Trophoblast cell (in vitro differentiated cells and primary cell): ENCODE data around the gene REC8.

ENCODE experiments used
- DNase-seq, 2 donors: peaks; one replicate each; pipeline ENCODE4 v3.0.0-alpha.2; 2016
- H2AFZ ChIP-seq: 2 replicates; pipeline ENCODE4 v1.6.1; 2013; ENCODE audit warnings: low read length, moderate library complexity, mild to moderate bottlenecking; ENCODE audit not compliant: insufficient read depth, poor library complexity
- H2AK5ac ChIP-seq: 2 replicates; pipeline ENCODE4 v1.6.1; 2013; ENCODE audit warnings: mild to moderate bottlenecking, low read length
- H2BK120ac ChIP-seq: 2 replicates; pipeline ENCODE4 v1.6.1; 2013; ENCODE audit warnings: low read length, mild to moderate bottlenecking, moderate library complexity; ENCODE audit not compliant: insufficient read depth, poor library complexity
- H2BK12ac ChIP-seq: 2 replicates; pipeline ENCODE4 v1.6.1; 2013; ENCODE audit warnings: mild to moderate bottlenecking, low read length, moderate library complexity
- H2BK5ac ChIP-seq: 2 replicates; pipeline ENCODE4 v1.6.1; 2013; ENCODE audit warnings: low read length, low read depth, moderate library complexity, mild to moderate bottlenecking; ENCODE audit not compliant: poor library complexity
- H3K14ac ChIP-seq: 2 replicates; pipeline ENCODE4 v1.6.1; 2013; ENCODE audit warnings: mild to moderate bottlenecking, low read length
- H3K18ac ChIP-seq: 2 replicates; pipeline ENCODE4 v1.6.1; 2013; ENCODE audit warnings: mild to moderate bottlenecking, low read length
- H3K23ac ChIP-seq: 2 replicates; pipeline ENCODE4 v1.6.1; 2013; ENCODE audit warnings: low read length
- H3K27ac ChIP-seq: 2 replicates; pipeline ENCODE4 v1.5.1; 2013; ENCODE audit warnings: low read depth, mild to moderate bottlenecking, inconsistent platforms, low read length, moderate library complexity
- H3K27me3 ChIP-seq: 2 replicates; pipeline ENCODE4 v1.6.1; 2013; ENCODE audit warnings: inconsistent platforms, mild to moderate bottlenecking, low read length, moderate library complexity; ENCODE audit not compliant: insufficient read depth
- H3K36me3 ChIP-seq, 2 experiments: 1 replicate in 1 of 2; 2 replicates in 1 of 2; pipeline ENCODE4 v1.6.1; 2013; ENCODE audit warnings: low read length in 2 of 2, mild to moderate bottlenecking in 2 of 2, moderate library complexity in 1 of 2; ENCODE audit not compliant: insufficient read depth in 2 of 2, control insufficient read depth in 1 of 2
- H3K4ac ChIP-seq: 2 replicates; pipeline ENCODE4 v1.6.1; 2013; ENCODE audit warnings: low read depth, mild to moderate bottlenecking, low read length, moderate library complexity
- H3K4me1 ChIP-seq, 2 experiments: 1 replicate in 1 of 2; 2 replicates in 1 of 2; pipeline ENCODE4 v1.6.1; 2013; ENCODE audit warnings: low read length in 2 of 2, mild to moderate bottlenecking in 2 of 2, moderate library complexity in 1 of 2; ENCODE audit not compliant: insufficient read depth in 2 of 2, control insufficient read depth in 1 of 2
- H3K4me2 ChIP-seq: 2 replicates; pipeline ENCODE4 v1.6.1; 2013; ENCODE audit warnings: inconsistent platforms, mild to moderate bottlenecking, low read length, moderate library complexity
- H3K4me3 ChIP-seq: 2 replicates; pipeline ENCODE4 v1.5.1; 2013; ENCODE audit warnings: mild to moderate bottlenecking, low read depth, low read length, inconsistent platforms
- H3K79me1 ChIP-seq: one replicate; pipeline ENCODE4 v1.6.1; 2013; ENCODE audit warnings: low read length
- H3K79me2 ChIP-seq: 2 replicates; pipeline ENCODE4 v1.6.1; 2013; ENCODE audit warnings: low read length, mild to moderate bottlenecking; ENCODE audit not compliant: control insufficient read depth, insufficient read depth, poor library complexity
- H3K9ac ChIP-seq: 2 replicates; pipeline ENCODE4 v1.6.1; 2013; ENCODE audit warnings: mild to moderate bottlenecking, low read length
- H3K9me3 ChIP-seq: 2 replicates; pipeline ENCODE4 v1.6.1; 2013; ENCODE audit warnings: low read depth, mild to moderate bottlenecking, control low read depth, inconsistent platforms, low read length; ENCODE audit not compliant: insufficient read depth
- H4K12ac ChIP-seq: 2 replicates; pipeline ENCODE4 v1.6.1; 2013; ENCODE audit warnings: low read depth, mild to moderate bottlenecking, low read length, moderate library complexity
- H4K8ac ChIP-seq: 2 replicates; pipeline ENCODE4 v1.6.1; 2013; ENCODE audit warnings: low read depth, mild to moderate bottlenecking, low read length, moderate library complexity
- H4K91ac ChIP-seq: one replicate; pipeline ENCODE4 v1.6.1; 2013; ENCODE audit warnings: low read depth, mild to moderate bottlenecking, low read length, moderate library complexity
- WGBS: extraction: QIAGEN DNeasy Blood & Tissue Kit; methylation state at CpG from one replicate; pipeline ENCODE4 v1.1.7; 2013; ENCODE audit warnings: missing lambda C conversion rate; ENCODE audit not compliant: insufficient read length, insufficient coverage; ENCODE audit errors: extremely low coverage; 5-methylcytosine and 5-hydroxymethylcytosine counted together

Gene REC8

GRCh38 chr14:24181371-24182077 is 9.6 kb downstream of the REC8 start:
- Histone ChIP-seq H3K4me3 (no peak overlapping the region), H3K9me3 (no peaks in the 10 kb centered on the region), H3K4me1 (no peaks in the 10 kb centered on the region), H4K91ac (no peak overlapping the region), H3K4me2 (no peak overlapping the region), H3K9ac (no peak overlapping the region), H4K8ac (no peak overlapping the region), H3K79me2 (no peaks in the 10 kb centered on the region), H2BK12ac (no peak overlapping the region), H3K27me3 (no peaks in the 10 kb centered on the region), H2AFZ (no peak overlapping the region), H3K23ac (no peak overlapping the region), H2BK5ac (no peak overlapping the region), H3K36me3 (peaks cover 88 to 97% of the 10 kb centered on the region in 2 experiments), H2AK5ac (no peak overlapping the region), H2BK120ac (no peak overlapping the region), H3K27ac (no peak overlapping the region), H3K79me1 (no peaks in the 10 kb centered on the region), H3K18ac (no peak overlapping the region), H3K4ac (no peak overlapping the region), H3K14ac (no peak overlapping the region), H4K12ac (no peak overlapping the region)
- DNase-seq: no peak
- no CpG with 5 or more reads among the region's 19 CpGs for WGBS

GRCh38 chr14:24182110-24182882 is 10.4 kb downstream of the REC8 start:
- H3K9me3 ChIP-seq: no peaks in the 10 kb centered on the region
- no peaks in the 10 kb centered on the region for H3K27me3 ChIP-seq
- H3K36me3 ChIP-seq: peaks cover 86 to 97% of the 10 kb centered on the region in 2 experiments
- H2BK5ac ChIP-seq: no peak overlapping the region
- no peak overlapping the region for H4K8ac ChIP-seq
- no peak overlapping the region for H3K18ac ChIP-seq
- H3K4me1 ChIP-seq: no peaks in the 10 kb centered on the region
- H3K27ac ChIP-seq: no peak overlapping the region
- H3K4me3 ChIP-seq: no peak overlapping the region
- no peak overlapping the region for H2BK120ac ChIP-seq
- H2AK5ac ChIP-seq: no peak overlapping the region
- H3K79me2 ChIP-seq: no peaks in the 10 kb centered on the region
- H3K14ac ChIP-seq: no peak overlapping the region
- no peak overlapping the region for H3K4me2 ChIP-seq
- no peak overlapping the region for H2AFZ ChIP-seq
- no peak overlapping the region for H3K23ac ChIP-seq
- H4K91ac ChIP-seq: no peak overlapping the region
- no peak overlapping the region for H3K9ac ChIP-seq
- no peak overlapping the region for H2BK12ac ChIP-seq
- WGBS: no CpG with 5 or more reads among the region's 14 CpGs
- DNase-seq: no peak
- H3K4ac ChIP-seq: no peak overlapping the region
- H3K79me1 ChIP-seq: no peaks in the 10 kb centered on the region
- no peak overlapping the region for H4K12ac ChIP-seq

GRCh38 chr14:24183014-24183481 is 11.2 kb downstream of the REC8 start:
- H3K27ac ChIP-seq: no peak overlapping the region
- no peak overlapping the region for H3K9ac ChIP-seq
- H3K36me3 ChIP-seq: peaks cover 80 to 91% of the 10 kb centered on the region in 2 experiments
- no peaks in the 10 kb centered on the region for H3K9me3 ChIP-seq
- no peak overlapping the region for H2BK12ac ChIP-seq
- H3K23ac ChIP-seq: no peak overlapping the region
- H2BK120ac ChIP-seq: no peak overlapping the region
- H4K91ac ChIP-seq: no peak overlapping the region
- H4K12ac ChIP-seq: no peak overlapping the region
- H3K79me1 ChIP-seq: no peaks in the 10 kb centered on the region
- no peak overlapping the region for H4K8ac ChIP-seq
- H3K4ac ChIP-seq: no peak overlapping the region
- no peak overlapping the region for H2BK5ac ChIP-seq
- no peak overlapping the region for H3K18ac ChIP-seq
- DNase-seq: no peak
- peaks cover 0 to 2% of the 10 kb centered on the region in 2 experiments for H3K4me1 ChIP-seq
- no CpG with 5 or more reads among the region's 15 CpGs for WGBS
- no peak overlapping the region for H3K4me2 ChIP-seq
- H2AK5ac ChIP-seq: no peak overlapping the region
- no peak overlapping the region for H2AFZ ChIP-seq
- H3K79me2 ChIP-seq: no peaks in the 10 kb centered on the region
- no peak overlapping the region for H3K4me3 ChIP-seq
- H3K14ac ChIP-seq: no peak overlapping the region
- H3K27me3 ChIP-seq: no peaks in the 10 kb centered on the region

GRCh38 chr14:24184104-24184970 is 12.5 kb downstream of the REC8 start:
- Histone ChIP-seq H2AFZ (no peak overlapping the region), H3K18ac (no peak overlapping the region), H3K4me3 (no peak overlapping the region), H4K12ac (no peak overlapping the region), H3K23ac (no peak overlapping the region), H3K36me3 (peaks cover 67 to 78% of the 10 kb centered on the region in 2 experiments), H3K27me3 (no peaks in the 10 kb centered on the region), H3K79me2 (peaks cover 4% of the 10 kb centered on the region), H2BK12ac (no peak overlapping the region), H2BK120ac (no peak overlapping the region), H3K9ac (no peak overlapping the region), H3K14ac (no peak overlapping the region), H3K79me1 (peaks cover 4% of the 10 kb centered on the region), H4K8ac (no peak overlapping the region), H3K4ac (no peak overlapping the region), H2AK5ac (no peak overlapping the region), H3K4me2 (no peak overlapping the region), H3K27ac (no peak overlapping the region), H2BK5ac (no peak overlapping the region), H3K4me1 (peaks cover 0 to 2% of the 10 kb centered on the region in 2 experiments), H3K9me3 (no peaks in the 10 kb centered on the region), H4K91ac (no peak overlapping the region)
- WGBS: no CpG with 5 or more reads among the region's 19 CpGs
- no peak for DNase-seq
